Heart left ventricle (tissue), 16 donors: ENCODE data around the gene NFATC1. TPM values are rescaled to one million over a fixed set of nuclear protein-coding genes. Genes with fewer than 3 reads are reported as not detected.

Experiments
- ATAC-seq, 4 donors: fragments of 200-7000 bp; cut with Tn5 transposase; one replicate each; pipeline ENCODE4 v1.9.1; 2020 to 2022; ENCODE audit warnings: moderate library complexity in 4 of 4, mild to moderate bottlenecking in 3 of 4, moderate number of reproducible peaks in 1 of 4
- DNase-seq, 5 donors: peaks; one replicate each; pipeline ENCODE4 v3.0.0-alpha.2; 2020
- H3K27ac ChIP-seq, 12 donors: fragments of 200-600 bp; sonication (generic) in 4 of 12; one replicate each; pipeline versions ENCODE4 v1.5.0 to v1.8.0; 2016 to 2022; ENCODE audit warnings: mild to moderate bottlenecking in 2 of 12
- H3K27me3 ChIP-seq, 9 donors: fragments of 200-600 bp; sonication (generic) in 2 of 9; one replicate each; pipeline versions ENCODE4 v1.5.1 to v1.8.0; 2016 to 2022; ENCODE audit warnings: mild to moderate bottlenecking in 3 of 9
- H3K36me3 ChIP-seq, 9 donors: fragments of 200-600 bp; sonication (generic) in 2 of 9; one replicate each; pipeline versions ENCODE4 v1.5.0 to v1.8.0; 2018 to 2022; ENCODE audit warnings: mild to moderate bottlenecking in 2 of 9
- H3K4me1 ChIP-seq, 12 donors: fragments of 200-600 bp; sonication (generic) in 4 of 12; one replicate each; pipeline versions ENCODE4 v1.5.0 to v1.8.0; 2016 to 2022; ENCODE audit warnings: mild to moderate bottlenecking in 3 of 12
- H3K4me3 ChIP-seq, 12 donors: fragments of 200-600 bp; sonication (generic) in 4 of 12; one replicate each; pipeline versions ENCODE4 v1.5.0 to v1.8.0; 2017 to 2022; ENCODE audit warnings: mild to moderate bottlenecking in 9 of 12, moderate library complexity in 4 of 12
- H3K9me3 ChIP-seq, 12 donors: fragments of 200-600 bp; sonication (generic) in 4 of 12; one replicate each; pipeline versions ENCODE4 v1.5.0 to v1.8.0; 2016 to 2022; ENCODE audit warnings: mild to moderate bottlenecking in 1 of 12
- POLR2A ChIP-seq, 2 donors: fragments of 450-650 bp; IDR thresholded peaks; one replicate each; pipeline ENCODE4 v1.6.1; 2017; ENCODE audit warnings: antibody characterized with exemption in 2 of 2, mild to moderate bottlenecking in 2 of 2, moderate library complexity in 2 of 2
- WGBS, 4 donors: extraction: QIAGEN DNeasy Blood & Tissue Kit in 2 of 4; methylation state at CpG; one replicate each; pipeline versions ENCODE4 v1.1.5 to v1.1.7; 2013 to 2018; 5-methylcytosine and 5-hydroxymethylcytosine counted together
- intact Hi-C, 10 donors: fragments of 100-400 bp; cut with DNase I; formaldehyde crosslinking; loops; one replicate each; pipeline versions ENCODE4 v1.11.1 to v1.14.2; 2022
- polyA plus RNA-seq, 2 donors: library from polyadenylated mRNA; stranded (reverse); fragments of 200-250 nt; gene quantifications; one replicate each; pipeline ENCODE4 v1.2.3, GENCODE V29; 2013
- total RNA-seq, 9 donors: library from RNA; depleted of rRNA in 2 of 9; stranded (reverse); fragments of >200 nt in 2 of 9; fragmentation: NEBNext Ultra II Directional in 3 of 9; extraction: Animal tissue kit (Norgen Biotek cat#: 25700) in 3 of 9; gene quantifications; one replicate each; pipeline versions ENCODE4 v1.1.0 to v1.2.4, GENCODE V29; 2016 to 2023
- TF ChIP-seq, protein P1 (sequence below), 12 donors: fragments of 200-600 bp; sonication (generic) in 4 of 12; IDR thresholded peaks; one replicate each; pipeline versions ENCODE4 v1.5.0 to v1.8.0; 2018 to 2022; ENCODE audit warnings: antibody characterized with exemption in 12 of 12, mild to moderate bottlenecking in 5 of 12
- donor health status: ischemic (EF 13 %, LVEDD 7.1; RV severe dilation, severe dysfunction).
- donor health status: healthy with polysubstance abuse.
- donor health status: DM: no; HTN: yes; CAD: no.
- donor health status: DM: no; HTN: no; CAD: no.
- donor health status: ischemic (EF 25% LVEDD 6.9; RV normal size, moderate dysfunction).
- donor health status: ischemic (EF 25% LVEDD 5.7; RV mildly dilated, moderate dysfunction).
- donor health status: healthy.
- donor health status: DM: yes; HTN: yes; CAD: no.
- donor health status: ischemic (EF 35%, LVEDD 5.7; RV mildly dilated, moderate dysfunction).
- donor health status: nonischemic (EF 11% LVEDD 7.7; RV severe dilation, severe dysfunction).
- donor health status: DM: yes; HTN: yes; CAD: no.
- donor health status: PGD.
- donor health status: ischemic (EF 29% LVEDD 5.4; RV normal size, mild dysfunction).
- donor health status: nonischemic (EF 23%, LVEDD 6.1; RV moderate dilation, normal function).

The NFATC1 gene
- total and polyA plus RNA-seq, 11 donors = 6.5 to 26.7 (median 15.3) TPM

DNA sequence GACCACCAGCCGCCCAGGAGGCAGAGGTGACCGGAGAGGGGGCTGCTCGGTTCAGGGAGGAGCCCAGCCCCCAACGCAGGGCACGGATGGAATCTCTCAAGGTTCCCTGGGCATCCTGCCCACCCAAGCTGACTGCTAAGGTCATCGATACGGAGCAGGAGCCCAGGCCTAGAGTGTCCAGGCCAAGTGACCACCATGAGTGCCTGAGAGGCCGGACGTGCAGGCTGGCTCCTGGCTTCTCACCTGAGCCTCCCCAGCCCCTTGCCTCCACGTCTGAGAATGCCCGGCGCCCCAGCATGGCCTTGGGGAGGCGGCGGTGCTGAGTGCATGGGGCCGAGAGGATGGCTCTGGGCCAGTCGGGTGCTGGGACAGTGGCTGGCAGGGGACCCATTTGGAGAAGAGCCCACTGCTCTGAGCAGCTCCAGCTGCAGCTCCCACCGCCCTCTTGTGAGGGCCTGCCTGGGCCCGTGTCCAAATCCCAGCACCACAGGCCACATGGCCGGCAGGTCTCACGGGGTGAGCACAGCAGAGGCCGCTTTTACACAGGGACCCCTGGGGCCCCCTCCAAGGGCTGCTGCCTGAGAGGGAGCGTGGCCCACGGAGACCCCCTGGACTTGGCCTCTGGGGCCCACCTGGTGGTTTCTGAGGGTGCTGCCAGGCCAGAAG lies 181.1 kb downstream of the NFATC1 start:
- H3K27ac ChIP-seq = peak overlapping the region in 11 of 12 donors; percentile 42 to 87 (median 60)
- WGBS, 4 donors = 20 to 29% (median 26%) methylated on average over 9 to 23 of the region's 23 CpGs
- peak; percentile 31 to 81 (median 72) for ATAC-seq

DNA sequence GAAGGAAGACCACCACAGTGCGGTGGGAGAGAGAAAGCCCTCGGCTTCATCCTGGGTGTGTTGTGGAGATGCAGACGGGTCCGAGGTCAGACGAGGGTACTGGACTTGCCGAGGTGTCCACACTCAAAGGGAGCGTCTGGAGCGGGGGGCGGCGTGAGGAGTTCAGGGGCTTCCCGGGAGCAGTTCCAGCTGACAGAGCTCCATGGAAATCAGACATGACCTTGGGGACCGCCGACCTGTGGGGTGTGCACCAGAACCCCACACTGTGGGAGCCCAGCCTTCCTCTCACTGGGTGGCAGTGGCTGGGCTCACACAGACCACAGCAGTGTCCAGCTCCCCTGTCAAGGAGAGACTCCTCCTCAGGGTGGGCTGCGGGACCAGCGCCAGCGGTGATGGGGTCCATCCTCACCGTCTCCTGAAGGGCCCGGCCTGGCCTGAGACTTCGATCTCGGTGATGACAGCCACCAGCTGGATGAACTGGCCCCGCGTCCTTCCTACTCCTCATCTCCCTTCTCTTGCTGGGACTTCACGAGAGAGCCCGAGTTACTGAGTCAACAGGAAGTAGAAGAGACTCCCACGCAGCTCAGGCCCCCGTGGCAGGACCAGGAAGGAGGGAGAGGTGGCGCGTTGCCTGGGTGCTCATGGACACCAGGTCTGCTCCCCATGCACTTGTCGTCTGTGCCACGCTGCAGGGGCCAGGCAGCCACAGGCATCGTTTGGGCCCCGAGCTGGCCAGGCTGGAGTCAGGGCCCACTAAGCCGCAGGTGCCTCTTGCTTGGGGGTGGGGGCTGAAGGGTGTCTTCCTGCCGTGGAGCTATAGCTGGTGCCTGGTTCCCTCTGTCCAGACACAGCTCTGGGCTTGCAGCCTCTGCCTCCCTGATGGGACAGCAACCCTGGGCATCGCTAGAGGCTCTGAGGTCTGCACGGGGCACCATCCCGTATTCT lies 182.0 kb downstream of the NFATC1 start:
- peak; percentile 29 to 81 (median 78) for DNase-seq
- Histone ChIP-seq H3K9me3 (peaks cover 0 to 18% (median 13%) of the 10 kb centered on the region in 12 donors), H3K4me1 (peaks cover 3 to 35% (median 23%) of the 10 kb centered on the region in 12 donors), H3K36me3 (no peaks in the 10 kb centered on the region), H3K4me3 (peak overlapping the region in 2 of 12 donors; percentile 12 to 15), H3K27ac (peak overlapping the region in 10 of 12 donors; percentile 32 to 87 (median 59)), H3K27me3 (no peaks in the 10 kb centered on the region)
- intact Hi-C loops = no loop called here
- ATAC-seq = peak in 3 of 4 donors; percentile 6 to 54 (median 8)
- WGBS, 4 donors = 60 to 71% (median 66%) methylated on average over 21 to 37 of the region's 37 CpGs
- TF ChIP-seq, protein P1, sequence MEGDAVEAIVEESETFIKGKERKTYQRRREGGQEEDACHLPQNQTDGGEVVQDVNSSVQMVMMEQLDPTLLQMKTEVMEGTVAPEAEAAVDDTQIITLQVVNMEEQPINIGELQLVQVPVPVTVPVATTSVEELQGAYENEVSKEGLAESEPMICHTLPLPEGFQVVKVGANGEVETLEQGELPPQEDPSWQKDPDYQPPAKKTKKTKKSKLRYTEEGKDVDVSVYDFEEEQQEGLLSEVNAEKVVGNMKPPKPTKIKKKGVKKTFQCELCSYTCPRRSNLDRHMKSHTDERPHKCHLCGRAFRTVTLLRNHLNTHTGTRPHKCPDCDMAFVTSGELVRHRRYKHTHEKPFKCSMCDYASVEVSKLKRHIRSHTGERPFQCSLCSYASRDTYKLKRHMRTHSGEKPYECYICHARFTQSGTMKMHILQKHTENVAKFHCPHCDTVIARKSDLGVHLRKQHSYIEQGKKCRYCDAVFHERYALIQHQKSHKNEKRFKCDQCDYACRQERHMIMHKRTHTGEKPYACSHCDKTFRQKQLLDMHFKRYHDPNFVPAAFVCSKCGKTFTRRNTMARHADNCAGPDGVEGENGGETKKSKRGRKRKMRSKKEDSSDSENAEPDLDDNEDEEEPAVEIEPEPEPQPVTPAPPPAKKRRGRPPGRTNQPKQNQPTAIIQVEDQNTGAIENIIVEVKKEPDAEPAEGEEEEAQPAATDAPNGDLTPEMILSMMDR (IDR thresholded peaks at IDR 0.05) = no peak
- TF ChIP-seq POLR2A (IDR thresholded peaks at IDR 0.05) = no peak

More for the DNA sequence above, 181.1 kb downstream of the NFATC1 start:
- TF ChIP-seq POLR2A (IDR thresholded peaks at IDR 0.05) = no peak
- TF ChIP-seq, protein P1 (IDR thresholded peaks at IDR 0.05) = no peak
- H3K4me3 ChIP-seq = peak overlapping the region in 2 of 12 donors; percentile 12 to 15
- intact Hi-C loops = no loop called here
- peaks cover 3 to 38% (median 23%) of the 10 kb centered on the region in 12 donors for H3K4me1 ChIP-seq
- peak; percentile 76 to 91 (median 87) for DNase-seq
- no peaks in the 10 kb centered on the region for H3K27me3 ChIP-seq
- peaks cover 0 to 25% (median 18%) of the 10 kb centered on the region in 12 donors for H3K9me3 ChIP-seq
- H3K36me3 ChIP-seq = no peaks in the 10 kb centered on the region

DNA sequence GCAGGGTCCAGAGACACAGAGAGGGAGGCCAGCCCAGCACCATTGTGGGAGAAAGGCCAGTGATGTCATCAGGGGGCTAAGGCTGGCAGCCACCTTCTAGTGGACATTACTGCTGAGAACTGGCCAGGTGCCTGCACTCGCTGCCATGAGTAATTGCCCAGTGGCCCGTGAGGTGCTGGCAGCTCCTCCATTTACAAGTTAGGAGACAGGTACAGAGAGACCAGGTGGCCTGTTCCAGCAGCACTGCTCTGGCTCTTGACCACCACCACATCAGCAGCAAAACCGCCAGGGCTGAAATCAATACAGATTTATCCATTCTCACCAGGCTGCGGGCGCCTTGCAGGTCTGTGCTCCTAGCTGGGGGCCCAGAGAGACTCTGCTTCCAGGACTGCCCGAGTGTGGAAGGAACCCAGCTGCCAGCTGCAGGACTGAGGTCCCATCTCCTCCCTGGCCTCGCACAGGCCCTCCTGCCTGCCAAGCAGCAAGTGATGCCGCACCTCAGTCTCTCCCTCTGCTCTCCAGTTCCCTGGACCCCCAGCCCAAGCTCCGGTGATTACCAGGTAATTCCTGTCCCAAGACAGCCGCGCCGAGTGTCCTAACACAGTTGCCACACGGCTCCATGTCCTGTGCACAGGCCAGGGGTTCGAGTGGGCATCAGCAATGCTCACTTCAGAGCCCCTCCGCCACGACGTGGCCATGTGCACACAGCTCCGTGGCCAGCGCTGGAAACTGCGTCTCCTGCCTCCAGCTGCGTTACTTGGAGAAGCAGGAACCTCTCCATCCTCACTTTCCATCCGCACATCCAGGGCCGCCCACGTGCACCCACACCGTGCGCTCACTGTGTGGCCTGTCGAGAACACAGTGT lies 182.9 kb downstream of the NFATC1 start:
- DNase-seq (peak in 4 of 5 donors; percentile 5 to 57 (median 24)), ATAC-seq (no peak)
- WGBS, 4 donors = 87 to 96% (median 91%) methylated on average over 20 to 27 of the region's 27 CpGs
- Histone ChIP-seq H3K4me3 (no peak overlapping the region), H3K36me3 (no peaks in the 10 kb centered on the region), H3K9me3 (peaks cover 0 to 9% (median 5%) of the 10 kb centered on the region in 12 donors), H3K27ac (no peak overlapping the region), H3K4me1 (peaks cover 3 to 35% (median 23%) of the 10 kb centered on the region in 12 donors), H3K27me3 (no peaks in the 10 kb centered on the region)
- TF ChIP-seq, protein P1 (IDR thresholded peaks at IDR 0.05) = no peak
- TF ChIP-seq POLR2A (IDR thresholded peaks at IDR 0.05) = no peak
- intact Hi-C loops = no loop called here
